Limb (tissue), 2 donors: ENCODE results near the gene VEGFC.

Experiments
- DNase-seq, 2 donors: peaks; one replicate each; pipeline ENCODE4 v3.0.0-alpha.2; 2016; ENCODE audit errors: extremely low spot score in 2 of 2

VEGFC gene

GRCh38 chr4:176792326-176793059 lies at the start of gene VEGFC:
Gene VEGFC (minus strand): TSS chr4:176792922. CDS start chr4:176792311, 611 bp downstream.
- DNase-seq: peak; percentile 38 to 76

- DNase-seq: no peak
These were observed 49.0 kb upstream of the VEGFC start for GRCh38 chr4:176841711-176842112.

- no peak for DNase-seq
These were observed 47.4 kb upstream of the VEGFC start for GRCh38 chr4:176840166-176840565.

- DNase-seq: no peak
These were observed 46.9 kb upstream of the VEGFC start for GRCh38 chr4:176839656-176840055.

- no peak for DNase-seq
These were observed 46.1 kb upstream of the VEGFC start for GRCh38 chr4:176838601-176839433.

- DNase-seq: no peak
These were observed 44.6 kb upstream of the VEGFC start for GRCh38 chr4:176837169-176837895.

- DNase-seq: no peak
These were observed 41.8 kb upstream of the VEGFC start for GRCh38 chr4:176834531-176834930.

GRCh38 chr4:176833400-176834175 lies 40.9 kb upstream of the VEGFC start:
- DNase-seq: no peak

- DNase-seq: no peak
These were observed 38.2 kb upstream of the VEGFC start for GRCh38 chr4:176830971-176831370.

- DNase-seq: no peak
These were observed 32.9 kb upstream of the VEGFC start for GRCh38 chr4:176825586-176825985.

- no peak for DNase-seq
These were observed 32.1 kb upstream of the VEGFC start for GRCh38 chr4:176824645-176825366.

- no peak for DNase-seq
These were observed 25.8 kb upstream of the VEGFC start for GRCh38 chr4:176818531-176818930.

GRCh38 chr4:176817204-176817603 lies 24.5 kb upstream of the VEGFC start:
- DNase-seq: no peak

- no peak for DNase-seq
These were observed 22.0 kb upstream of the VEGFC start for GRCh38 chr4:176814770-176815169.

- DNase-seq: no peak
These were observed 17.9 kb upstream of the VEGFC start for GRCh38 chr4:176810481-176811249.

- DNase-seq: no peak
These were observed 14.2 kb upstream of the VEGFC start for GRCh38 chr4:176806778-176807375.

GRCh38 chr4:176805155-176805554 lies 12.4 kb upstream of the VEGFC start:
- no peak for DNase-seq

- DNase-seq: no peak
These were observed 8.3 kb upstream of the VEGFC start for GRCh38 chr4:176800891-176801534.

GRCh38 chr4:176799653-176800052 lies 6.9 kb upstream of the VEGFC start:
- no peak for DNase-seq
